SU-DHL-6 (cell line): ENCODE data around the gene FBXO17.

ENCODE experiments used
- EZH2phosphoT487 ChIP-seq: fragments of 200-600 bp; sonication (generic), shearing (Covaris generic); conservative IDR thresholded peaks from 2 replicates; pipeline ENCODE4 v1.6.1; 2018; ENCODE audit warnings: mild to moderate bottlenecking, antibody characterized with exemption, low read length, moderate library complexity, mixed read lengths
- TF ChIP-seq, protein P1 (sequence below): fragments of 200-600 bp; sonication (generic); IDR thresholded peaks from one replicate; pipeline ENCODE4 v1.5.1; 2017; ENCODE audit warnings: antibody characterized with exemption, mild to moderate bottlenecking, low read length, moderate library complexity; ENCODE audit not compliant: insufficient read depth, poor library complexity, severe bottlenecking

DNA sequence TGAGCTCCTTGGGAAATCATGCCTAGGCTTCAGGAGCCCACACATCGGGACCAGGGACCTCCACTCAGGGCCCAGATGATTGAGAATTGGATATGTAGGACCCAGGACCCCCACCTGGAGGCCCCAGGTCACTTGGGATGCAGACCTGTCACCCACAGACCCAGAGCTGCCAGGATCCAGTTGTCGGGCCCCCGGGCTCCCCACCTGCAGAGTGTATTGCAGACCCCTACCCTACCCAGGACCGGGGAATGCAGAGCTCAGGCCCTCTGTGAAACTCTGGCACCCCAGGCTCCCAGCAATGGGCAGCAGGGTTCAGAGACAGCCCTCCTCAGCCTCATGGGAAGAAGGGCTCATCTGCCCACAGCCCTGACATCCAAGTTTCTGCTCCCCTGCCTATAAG lies 69.9 kb downstream of the FBXO17 start:
- TF ChIP-seq, protein P1, sequence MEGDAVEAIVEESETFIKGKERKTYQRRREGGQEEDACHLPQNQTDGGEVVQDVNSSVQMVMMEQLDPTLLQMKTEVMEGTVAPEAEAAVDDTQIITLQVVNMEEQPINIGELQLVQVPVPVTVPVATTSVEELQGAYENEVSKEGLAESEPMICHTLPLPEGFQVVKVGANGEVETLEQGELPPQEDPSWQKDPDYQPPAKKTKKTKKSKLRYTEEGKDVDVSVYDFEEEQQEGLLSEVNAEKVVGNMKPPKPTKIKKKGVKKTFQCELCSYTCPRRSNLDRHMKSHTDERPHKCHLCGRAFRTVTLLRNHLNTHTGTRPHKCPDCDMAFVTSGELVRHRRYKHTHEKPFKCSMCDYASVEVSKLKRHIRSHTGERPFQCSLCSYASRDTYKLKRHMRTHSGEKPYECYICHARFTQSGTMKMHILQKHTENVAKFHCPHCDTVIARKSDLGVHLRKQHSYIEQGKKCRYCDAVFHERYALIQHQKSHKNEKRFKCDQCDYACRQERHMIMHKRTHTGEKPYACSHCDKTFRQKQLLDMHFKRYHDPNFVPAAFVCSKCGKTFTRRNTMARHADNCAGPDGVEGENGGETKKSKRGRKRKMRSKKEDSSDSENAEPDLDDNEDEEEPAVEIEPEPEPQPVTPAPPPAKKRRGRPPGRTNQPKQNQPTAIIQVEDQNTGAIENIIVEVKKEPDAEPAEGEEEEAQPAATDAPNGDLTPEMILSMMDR = no peak
- TF ChIP-seq EZH2phosphoT487 = no peak
